Heart left ventricle (tissue), 16 donors: ENCODE measurements around the gene NLE1. TPM values are rescaled to one million over a fixed set of nuclear protein-coding genes. Genes with fewer than 3 reads are reported as not detected.

Source experiments
- ATAC-seq, 4 donors: fragments of 200-7000 bp; cut with Tn5 transposase; one replicate each; pipeline ENCODE4 v1.9.1; 2020 to 2022; ENCODE audit warnings: moderate library complexity in 4 of 4, mild to moderate bottlenecking in 3 of 4, moderate number of reproducible peaks in 1 of 4
- DNase-seq, 5 donors: peaks; one replicate each; pipeline ENCODE4 v3.0.0-alpha.2; 2020
- H3K27ac ChIP-seq, 12 donors: fragments of 200-600 bp; sonication (generic) in 4 of 12; one replicate each; pipeline versions ENCODE4 v1.5.0 to v1.8.0; 2016 to 2022; ENCODE audit warnings: mild to moderate bottlenecking in 2 of 12
- H3K27me3 ChIP-seq, 9 donors: fragments of 200-600 bp; sonication (generic) in 2 of 9; one replicate each; pipeline versions ENCODE4 v1.5.1 to v1.8.0; 2016 to 2022; ENCODE audit warnings: mild to moderate bottlenecking in 3 of 9
- H3K36me3 ChIP-seq, 9 donors: fragments of 200-600 bp; sonication (generic) in 2 of 9; one replicate each; pipeline versions ENCODE4 v1.5.0 to v1.8.0; 2018 to 2022; ENCODE audit warnings: mild to moderate bottlenecking in 2 of 9
- H3K4me1 ChIP-seq, 12 donors: fragments of 200-600 bp; sonication (generic) in 4 of 12; one replicate each; pipeline versions ENCODE4 v1.5.0 to v1.8.0; 2016 to 2022; ENCODE audit warnings: mild to moderate bottlenecking in 3 of 12
- H3K4me3 ChIP-seq, 12 donors: fragments of 200-600 bp; sonication (generic) in 4 of 12; one replicate each; pipeline versions ENCODE4 v1.5.0 to v1.8.0; 2017 to 2022; ENCODE audit warnings: mild to moderate bottlenecking in 9 of 12, moderate library complexity in 4 of 12
- H3K9me3 ChIP-seq, 12 donors: fragments of 200-600 bp; sonication (generic) in 4 of 12; one replicate each; pipeline versions ENCODE4 v1.5.0 to v1.8.0; 2016 to 2022; ENCODE audit warnings: mild to moderate bottlenecking in 1 of 12
- CTCF ChIP-seq, 12 donors: fragments of 200-600 bp; sonication (generic) in 4 of 12; IDR thresholded peaks; one replicate each; pipeline versions ENCODE4 v1.5.0 to v1.8.0; 2018 to 2022; ENCODE audit warnings: antibody characterized with exemption in 12 of 12, mild to moderate bottlenecking in 5 of 12
- POLR2A ChIP-seq, 2 donors: fragments of 450-650 bp; IDR thresholded peaks; one replicate each; pipeline ENCODE4 v1.6.1; 2017; ENCODE audit warnings: antibody characterized with exemption in 2 of 2, mild to moderate bottlenecking in 2 of 2, moderate library complexity in 2 of 2
- WGBS, 4 donors: extraction: QIAGEN DNeasy Blood & Tissue Kit in 2 of 4; methylation state at CpG; one replicate each; pipeline versions ENCODE4 v1.1.5 to v1.1.7; 2013 to 2018; 5-methylcytosine and 5-hydroxymethylcytosine counted together
- intact Hi-C, 10 donors: fragments of 100-400 bp; cut with DNase I; formaldehyde crosslinking; loops; one replicate each; pipeline versions ENCODE4 v1.11.1 to v1.14.2; 2022
- polyA plus RNA-seq, 2 donors: library from polyadenylated mRNA; stranded (reverse); fragments of 200-250 nt; gene quantifications; one replicate each; pipeline ENCODE4 v1.2.3, GENCODE V29; 2013
- total RNA-seq, 9 donors: library from RNA; depleted of rRNA in 2 of 9; stranded (reverse); fragments of >200 nt in 2 of 9; fragmentation: NEBNext Ultra II Directional in 3 of 9; extraction: Animal tissue kit (Norgen Biotek cat#: 25700) in 3 of 9; gene quantifications; one replicate each; pipeline versions ENCODE4 v1.1.0 to v1.2.4, GENCODE V29; 2016 to 2023
- donor health status: ischemic (EF 13 %, LVEDD 7.1; RV severe dilation, severe dysfunction).
- donor health status: healthy with polysubstance abuse.
- donor health status: DM: no; HTN: yes; CAD: no.
- donor health status: DM: no; HTN: no; CAD: no.
- donor health status: ischemic (EF 25% LVEDD 6.9; RV normal size, moderate dysfunction).
- donor health status: ischemic (EF 25% LVEDD 5.7; RV mildly dilated, moderate dysfunction).
- donor health status: healthy.
- donor health status: DM: yes; HTN: yes; CAD: no.
- donor health status: ischemic (EF 35%, LVEDD 5.7; RV mildly dilated, moderate dysfunction).
- donor health status: nonischemic (EF 11% LVEDD 7.7; RV severe dilation, severe dysfunction).
- donor health status: DM: yes; HTN: yes; CAD: no.
- donor health status: PGD.
- donor health status: ischemic (EF 29% LVEDD 5.4; RV normal size, mild dysfunction).
- donor health status: nonischemic (EF 23%, LVEDD 6.1; RV moderate dilation, normal function).

Gene NLE1
- total and polyA plus RNA-seq, 11 donors, result 1.8 to 8.5 (median 4.2) TPM

GRCh38 chr17:35132099-35132498 lies 10.0 kb downstream of the NLE1 start:
- intact Hi-C loops, result no loop called here
- no peak for ATAC-seq
- TF ChIP-seq POLR2A (IDR thresholded peaks at IDR 0.05), result no peak
- peaks cover 0 to 67% (median 59%) of the 10 kb centered on the region in 9 donors for H3K36me3 ChIP-seq
- H3K9me3 ChIP-seq, result no peaks in the 10 kb centered on the region
- no peak overlapping the region for H3K27ac ChIP-seq
- no peak for DNase-seq
- H3K27me3 ChIP-seq, result no peaks in the 10 kb centered on the region
- H3K4me1 ChIP-seq, result peaks cover 0 to 12% (median 0%) of the 10 kb centered on the region in 12 donors
- H3K4me3 ChIP-seq, result no peak overlapping the region
- 86 to 87% (median 87%) methylated on average over 6 to 10 of the region's 10 CpGs for WGBS, 4 donors

- 95 to 100% (median 99%) methylated on average over 3 of the region's 3 CpGs for WGBS, 4 donors
- ATAC-seq, result no peak
- DNase-seq, result no peak
- Histone ChIP-seq H3K27ac (no peak overlapping the region), H3K36me3 (peaks cover 0 to 49% (median 43%) of the 10 kb centered on the region in 9 donors), H3K27me3 (no peaks in the 10 kb centered on the region), H3K4me1 (peaks cover 0 to 12% (median 0%) of the 10 kb centered on the region in 12 donors), H3K4me3 (no peak overlapping the region), H3K9me3 (no peaks in the 10 kb centered on the region)
- TF ChIP-seq POLR2A (IDR thresholded peaks at IDR 0.05) (no peak), CTCF (IDR thresholded peaks at IDR 0.05) (no peak)
- intact Hi-C loops, result no loop called here
Observed at GRCh38 chr17:35130392-35130791, 11.7 kb downstream of the NLE1 start.

GRCh38 chr17:35129973-35130351 lies 12.1 kb downstream of the NLE1 start:
- intact Hi-C loops, result loop anchor here in 1 of 10 donors (10.0 kb wide), 1 partner anchor 705 kb away; no protein-coding TSS in a partner anchor
- no peak overlapping the region for H3K27ac ChIP-seq
- no peaks in the 10 kb centered on the region for H3K27me3 ChIP-seq
- H3K9me3 ChIP-seq, result no peaks in the 10 kb centered on the region
- H3K4me1 ChIP-seq, result peaks cover 0 to 12% (median 0%) of the 10 kb centered on the region in 12 donors
- 93 to 96% (median 94%) methylated on average over 5 of the region's 5 CpGs for WGBS, 4 donors
- ATAC-seq, result no peak
- TF ChIP-seq CTCF (IDR thresholded peaks at IDR 0.05), result no peak
- no peak for TF ChIP-seq POLR2A (IDR thresholded peaks at IDR 0.05)
- no peak overlapping the region for H3K4me3 ChIP-seq
- peaks cover 0 to 45% (median 39%) of the 10 kb centered on the region in 9 donors for H3K36me3 ChIP-seq
- no peak for DNase-seq

GRCh38 chr17:35129154-35129972 lies 12.7 kb downstream of the NLE1 start:
- DNase-seq (no peak), ATAC-seq (no peak)
- Histone ChIP-seq H3K36me3 (peaks cover 0 to 39% (median 33%) of the 10 kb centered on the region in 9 donors), H3K9me3 (no peaks in the 10 kb centered on the region), H3K27ac (no peak overlapping the region), H3K4me3 (no peak overlapping the region), H3K4me1 (peaks cover 0 to 12% (median 0%) of the 10 kb centered on the region in 12 donors), H3K27me3 (no peaks in the 10 kb centered on the region)
- intact Hi-C loops, result loop anchor here in 1 of 10 donors (10.0 kb wide), 1 partner anchor 705 kb away; no protein-coding TSS in a partner anchor
- WGBS, 4 donors, result 72 to 84% (median 76%) methylated on average over 11 of the region's 11 CpGs
- no peak for TF ChIP-seq POLR2A (IDR thresholded peaks at IDR 0.05)
- no peak for TF ChIP-seq CTCF (IDR thresholded peaks at IDR 0.05)
